GM18951 (cell line): ENCODE results near the gene CDIPT.

ENCODE experiments used
- POLR2A ChIP-seq: IDR thresholded peaks from 4 replicates; pipeline ENCODE4 v1.6.1; 2011; ENCODE audit warnings: mild to moderate bottlenecking; ENCODE audit not compliant: insufficient read length, insufficient read depth; ENCODE audit errors: extremely low read depth
- in situ Hi-C: fragments of 300-500 bp; cut with MboI; formaldehyde crosslinking; loops from one replicate; pipeline ENCODE4 v1.12.0; 2022; ENCODE audit warnings: low sequenced_read_pairs, mixed read lengths, inconsistent platforms; ENCODE audit not compliant: unreplicated experiment

CDIPT gene

DNA sequence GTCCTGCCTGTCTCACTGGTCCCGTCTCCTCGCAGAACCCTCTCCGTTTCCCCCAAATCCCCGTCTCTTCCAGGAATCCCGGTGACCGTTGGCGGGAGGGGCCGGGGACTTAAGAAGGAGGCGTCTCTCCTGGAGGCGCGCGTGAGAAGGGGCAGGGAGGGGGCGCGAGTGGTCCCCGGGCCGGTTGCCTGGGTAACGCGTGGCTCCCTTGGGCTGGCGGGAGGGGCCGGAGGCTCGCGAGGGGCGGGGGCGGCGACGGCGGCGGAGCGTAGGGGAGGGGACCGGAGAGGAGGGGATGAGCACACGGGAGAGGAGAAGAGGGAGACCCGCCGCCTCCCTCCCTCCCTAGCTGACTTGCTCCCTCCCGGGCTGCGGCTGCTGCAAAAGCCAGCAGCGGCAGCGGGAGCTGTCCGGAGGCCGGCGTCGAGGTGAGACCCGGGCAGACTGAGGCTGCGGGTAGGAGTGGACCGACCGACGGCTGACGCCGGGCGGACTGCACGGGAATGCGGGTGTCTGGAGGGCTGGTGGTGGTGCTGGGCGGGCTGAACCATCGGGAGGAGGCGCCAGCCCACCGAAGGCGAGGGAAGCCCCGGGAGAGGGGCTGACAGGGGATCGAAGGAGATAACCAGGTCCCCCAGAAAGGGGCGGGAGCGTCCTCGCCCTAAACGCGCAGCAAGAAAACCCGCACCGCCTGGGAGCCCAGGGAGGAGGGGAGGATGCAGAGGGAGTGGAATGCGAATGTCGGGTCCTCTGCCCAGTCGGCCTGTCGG, 50.9 kb downstream of the CDIPT start, which contains the start of gene PRRT2:
PRRT2 (plus strand) TSS at position 298 of the 770 bp plus-strand sequence. CDS start 862 bp downstream, outside the sequence.
- no peak for TF ChIP-seq POLR2A
- in situ Hi-C loops = no loop called here

DNA sequence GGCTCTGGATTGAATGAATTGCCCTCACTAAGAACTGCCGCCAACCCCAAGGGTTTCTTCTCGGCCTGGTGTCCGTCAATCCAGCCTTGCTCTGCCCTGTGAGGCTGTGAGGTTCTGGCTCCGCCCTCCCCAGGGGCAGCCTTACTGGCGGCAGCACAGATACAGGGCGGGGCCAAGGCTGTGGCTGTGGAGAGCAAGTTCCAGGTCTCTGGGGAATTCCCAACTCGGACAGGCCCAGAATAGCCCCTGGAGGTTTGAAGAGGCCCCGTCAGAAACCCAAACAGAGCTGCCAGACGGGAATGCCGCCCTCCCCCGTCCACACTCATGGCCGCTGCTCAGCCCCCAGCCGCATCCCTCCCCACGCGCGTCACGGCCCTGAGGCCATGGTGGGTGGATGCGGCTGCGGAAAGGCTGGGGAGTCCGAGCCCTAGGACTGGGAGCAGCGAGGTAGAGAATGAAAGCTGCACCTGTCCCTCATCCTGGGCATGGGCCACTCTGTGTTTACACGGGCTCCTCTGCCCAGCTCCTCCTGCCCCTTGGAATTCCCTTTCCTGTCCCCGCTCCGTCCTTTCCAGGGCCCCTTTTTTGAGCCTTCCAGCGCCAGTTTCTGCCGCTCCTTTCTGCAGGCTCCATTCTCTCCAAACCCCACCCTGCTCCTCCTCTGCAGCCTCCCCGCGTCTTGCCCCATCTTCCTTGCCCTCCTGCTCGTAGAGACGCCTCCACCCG, 51.7 kb downstream of the CDIPT start:
- peak; percentile 43 for TF ChIP-seq POLR2A
- in situ Hi-C loops = no loop called here

DNA sequence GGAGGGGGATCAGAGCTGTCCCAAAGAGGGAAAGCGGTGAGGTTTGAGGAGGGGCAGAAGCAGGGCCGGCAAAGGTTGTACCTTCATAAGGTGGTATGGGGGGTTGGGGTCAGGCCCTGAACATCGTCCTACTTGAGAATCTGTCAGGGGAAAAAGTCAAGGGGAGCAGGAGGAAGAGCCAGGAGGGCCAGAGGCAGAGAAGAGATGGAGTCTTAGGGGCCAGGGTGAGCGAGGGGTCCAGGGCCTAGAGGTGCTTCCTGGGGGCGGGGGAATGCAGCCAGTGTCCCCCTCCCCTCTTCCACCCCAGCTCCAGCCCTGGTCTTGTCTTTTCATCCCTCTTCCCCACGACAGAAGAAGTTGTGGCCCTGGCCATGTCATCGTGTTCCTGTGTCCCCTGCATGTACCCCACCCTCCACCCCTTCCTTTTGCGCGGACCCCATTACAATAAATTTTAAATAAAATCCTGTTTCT, 52.3 kb downstream of the CDIPT start:
- in situ Hi-C loops = no loop called here
- TF ChIP-seq POLR2A = no peak

DNA sequence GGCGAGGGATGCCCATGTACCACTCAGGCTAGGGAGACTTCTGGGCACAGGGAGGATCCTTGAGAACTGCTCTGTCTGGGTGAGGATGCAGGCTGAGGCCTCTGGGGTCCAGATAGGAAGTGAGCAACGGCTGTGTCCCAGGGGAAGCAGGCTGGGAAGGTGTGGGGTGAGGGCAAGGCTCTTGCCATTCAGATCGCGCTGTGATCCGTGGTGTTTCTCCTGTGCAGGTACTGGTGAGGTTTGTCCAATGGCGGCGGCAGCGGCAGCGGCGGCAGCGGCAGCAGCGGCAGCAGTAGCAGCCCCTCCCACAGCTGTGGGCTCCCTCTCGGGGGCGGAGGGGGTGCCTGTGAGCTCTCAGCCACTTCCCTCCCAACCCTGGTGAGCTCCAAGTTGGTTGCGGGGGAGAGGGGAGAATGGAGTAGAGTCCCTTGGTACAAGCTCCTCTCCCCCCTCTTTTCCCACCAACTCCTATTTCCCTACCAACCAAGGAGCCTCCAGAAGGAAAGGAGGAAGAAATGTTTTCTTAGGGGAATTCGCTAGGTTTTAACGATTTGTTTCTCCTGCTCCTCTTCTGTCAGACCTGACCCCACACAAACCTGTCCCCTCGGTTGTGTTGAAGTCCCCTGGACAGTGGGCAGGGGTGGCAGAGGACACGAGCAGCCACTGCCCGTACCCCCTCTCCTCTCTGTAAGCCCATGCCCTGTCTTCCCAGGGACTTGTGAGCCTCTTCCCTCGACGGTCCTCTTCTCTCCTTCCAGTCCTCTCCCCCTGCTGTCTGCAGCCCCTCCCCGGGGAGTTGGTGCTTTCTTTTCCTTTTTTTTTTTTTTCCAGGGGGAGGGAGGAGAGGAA, 53.0 kb downstream of the CDIPT start:
- no peak for TF ChIP-seq POLR2A
- in situ Hi-C loops = no loop called here

DNA sequence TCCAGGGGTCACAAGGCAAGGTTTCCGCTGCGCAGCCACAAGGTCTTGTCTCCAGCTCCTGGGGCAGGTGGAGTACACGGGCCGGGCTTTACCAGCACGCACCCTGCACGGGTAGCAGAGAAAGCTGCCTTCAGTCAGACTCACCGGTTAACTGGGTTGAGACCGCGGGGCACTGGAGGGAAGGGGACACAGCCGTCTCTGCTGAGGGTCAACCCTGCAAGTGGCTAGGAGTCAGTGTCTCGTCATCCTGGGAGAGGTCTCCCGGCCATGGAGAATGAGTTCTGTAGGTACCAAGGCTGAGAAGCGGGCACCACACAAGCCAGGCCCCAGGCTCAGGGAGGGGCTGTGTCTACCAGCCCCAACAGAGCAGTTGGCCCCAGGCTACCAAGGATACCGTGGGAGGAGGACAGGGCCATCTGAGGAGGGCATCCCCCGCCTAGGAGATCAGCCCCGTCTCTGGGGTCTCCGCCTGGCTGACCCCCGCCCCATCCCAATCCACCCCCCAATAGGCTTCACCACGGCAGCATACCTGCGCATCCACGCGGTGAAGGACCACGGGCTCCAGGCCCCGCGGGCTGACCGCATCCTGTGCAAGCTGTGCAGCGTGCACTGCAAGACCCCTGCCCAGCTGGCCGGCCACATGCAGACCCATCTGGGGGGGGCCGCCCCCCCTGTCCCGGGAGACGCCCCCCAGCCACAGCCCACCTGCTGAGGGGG, 53.8 kb downstream of the CDIPT start:
- no peak for TF ChIP-seq POLR2A
- in situ Hi-C loops = no loop called here
